ENCODE results near the gene SEMA5A. TPM values are rescaled to one million over a fixed set of nuclear protein-coding genes. Genes with fewer than 3 reads are reported as not detected.

Gene SEMA5A
- total RNA-seq, 1 donor from 2014 or later = 4.0 TPM

- Mint-ChIP-seq H3K27ac (no peak overlapping the region), H3K4me1 (ENCODE audit: low read depth) (peaks cover 1% of the 10 kb centered on the region), H3K9me3 (ENCODE audit: low read depth) (no peaks in the 10 kb centered on the region), H3K4me3 (ENCODE audit: low read depth) (no peak overlapping the region), H3K27me3 (no peaks in the 10 kb centered on the region), H3K36me3 (ENCODE audit: insufficient read depth) (no peaks in the 10 kb centered on the region)
- TF ChIP-seq CTCF (IDR thresholded peaks at IDR 0.05; ENCODE audit: unreplicated experiment) = no peak
- no peak for DNase-seq (ENCODE audit: low spot score, unreplicated experiment)
Measured at GRCh38 chr5:9524941-9525340, 20.9 kb downstream of the SEMA5A start.

- H3K4me1 Mint-ChIP-seq (ENCODE audit: low read depth) = peaks cover 1% of the 10 kb centered on the region
- no peak overlapping the region for H3K4me3 Mint-ChIP-seq (ENCODE audit: low read depth)
- no peaks in the 10 kb centered on the region for H3K27me3 Mint-ChIP-seq
- no peaks in the 10 kb centered on the region for H3K9me3 Mint-ChIP-seq (ENCODE audit: low read depth)
- DNase-seq (ENCODE audit: low spot score, unreplicated experiment) = no peak
- no peak overlapping the region for H3K27ac Mint-ChIP-seq
- no peak for TF ChIP-seq CTCF (IDR thresholded peaks at IDR 0.05; ENCODE audit: unreplicated experiment)
- no peaks in the 10 kb centered on the region for H3K36me3 Mint-ChIP-seq (ENCODE audit: insufficient read depth)
Measured at GRCh38 chr5:9523090-9523823, 22.6 kb downstream of the SEMA5A start.

- DNase-seq (ENCODE audit: low spot score, unreplicated experiment) = no peak
- no peak for TF ChIP-seq CTCF (IDR thresholded peaks at IDR 0.05; ENCODE audit: unreplicated experiment)
- no peaks in the 10 kb centered on the region for H3K36me3 Mint-ChIP-seq (ENCODE audit: insufficient read depth)
- no peak overlapping the region for H3K27ac Mint-ChIP-seq
- no peaks in the 10 kb centered on the region for H3K4me1 Mint-ChIP-seq (ENCODE audit: low read depth)
- H3K9me3 Mint-ChIP-seq (ENCODE audit: low read depth) = no peaks in the 10 kb centered on the region
- H3K27me3 Mint-ChIP-seq = no peaks in the 10 kb centered on the region
- H3K4me3 Mint-ChIP-seq (ENCODE audit: low read depth) = no peak overlapping the region
Measured at GRCh38 chr5:9519537-9519936, 26.3 kb downstream of the SEMA5A start.

GRCh38 chr5:9516591-9516990 is 29.3 kb downstream of the SEMA5A start:
- Mint-ChIP-seq H3K27ac (no peak overlapping the region), H3K27me3 (no peaks in the 10 kb centered on the region), H3K4me3 (ENCODE audit: low read depth) (no peak overlapping the region), H3K4me1 (ENCODE audit: low read depth) (no peaks in the 10 kb centered on the region), H3K36me3 (ENCODE audit: insufficient read depth) (no peaks in the 10 kb centered on the region), H3K9me3 (ENCODE audit: low read depth) (no peaks in the 10 kb centered on the region)
- no peak for DNase-seq (ENCODE audit: low spot score, unreplicated experiment)
- TF ChIP-seq CTCF (IDR thresholded peaks at IDR 0.05; ENCODE audit: unreplicated experiment) = no peak

GRCh38 chr5:9515436-9515835 is 30.4 kb downstream of the SEMA5A start:
- no peak overlapping the region for H3K4me3 Mint-ChIP-seq (ENCODE audit: low read depth)
- no peaks in the 10 kb centered on the region for H3K4me1 Mint-ChIP-seq (ENCODE audit: low read depth)
- H3K27me3 Mint-ChIP-seq = no peaks in the 10 kb centered on the region
- no peaks in the 10 kb centered on the region for H3K9me3 Mint-ChIP-seq (ENCODE audit: low read depth)
- H3K36me3 Mint-ChIP-seq (ENCODE audit: insufficient read depth) = no peaks in the 10 kb centered on the region
- no peak overlapping the region for H3K27ac Mint-ChIP-seq
- no peak for DNase-seq (ENCODE audit: low spot score, unreplicated experiment)
- TF ChIP-seq CTCF (IDR thresholded peaks at IDR 0.05; ENCODE audit: unreplicated experiment) = no peak
